Islet precursor cell (in vitro differentiated cells): ENCODE results near the gene PLEKHA7.

ENCODE experiments used
- DNase-seq: peaks from one replicate; pipeline ENCODE4 v3.0.0-alpha.2; 2018

The PLEKHA7 gene

GRCh38 chr11:16801288-16801980 is 212.8 kb downstream of the PLEKHA7 start:
- no peak for DNase-seq

DNA sequence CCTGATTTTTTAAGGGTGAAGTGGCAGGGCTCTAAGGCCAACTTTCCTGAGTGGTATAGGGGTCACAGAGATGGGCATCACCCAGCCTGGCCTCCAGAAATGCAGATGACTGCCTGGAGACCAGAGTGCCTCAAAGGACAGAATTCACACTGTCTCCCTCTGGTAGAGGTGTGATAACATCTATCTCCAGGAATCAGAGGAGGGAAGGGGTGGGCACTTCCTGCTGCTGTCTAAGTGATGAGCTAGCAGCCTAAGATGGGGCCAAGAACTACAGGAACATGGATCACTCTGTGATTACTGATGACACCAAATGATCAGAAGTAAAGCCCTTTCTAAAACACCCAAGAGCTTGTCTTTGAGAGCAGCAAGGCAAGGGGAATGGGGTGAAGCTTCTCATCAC is 213.8 kb downstream of the PLEKHA7 start:
- DNase-seq = no peak

GRCh38 chr11:16799890-16800289 is 214.3 kb downstream of the PLEKHA7 start:
- DNase-seq = no peak

DNA sequence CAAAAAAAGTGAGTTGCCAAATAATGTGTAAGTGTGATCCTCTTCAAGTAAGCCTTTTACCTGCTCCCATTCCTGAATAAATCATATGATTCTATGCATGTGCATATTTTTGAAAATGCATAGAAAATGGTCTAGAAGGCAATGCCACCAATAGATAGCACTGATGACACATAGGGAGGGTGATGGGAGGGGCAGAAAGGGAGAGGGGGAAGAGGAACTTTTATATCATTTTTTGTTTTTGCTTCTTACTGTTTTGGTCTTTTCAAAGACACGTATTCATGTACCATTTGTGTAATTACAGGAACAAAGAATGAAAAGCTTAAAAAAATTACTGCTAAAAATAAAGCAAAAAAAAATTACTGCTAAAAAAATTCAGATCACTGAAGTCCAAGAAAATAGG is 215.0 kb downstream of the PLEKHA7 start:
- DNase-seq = no peak

GRCh38 chr11:16797776-16798175 is 216.4 kb downstream of the PLEKHA7 start:
- DNase-seq = no peak

DNA sequence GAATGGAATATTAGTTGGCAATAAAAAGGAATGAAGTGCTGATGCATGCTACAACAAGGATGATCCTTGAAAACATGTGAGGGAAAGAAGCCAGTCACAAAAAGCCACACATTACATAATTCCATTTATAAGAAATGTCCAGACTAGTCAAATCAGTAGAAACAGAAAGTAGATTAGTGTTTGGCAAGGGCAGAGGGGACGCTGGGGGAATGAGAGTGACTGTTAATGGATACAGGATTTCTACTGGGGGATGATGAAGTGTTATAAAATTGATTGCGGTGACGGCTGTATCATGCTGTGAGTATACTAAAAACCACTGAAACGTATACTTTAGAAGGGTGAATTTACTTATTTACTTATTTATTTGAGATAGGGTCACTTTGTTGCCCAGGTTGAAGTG is 217.9 kb downstream of the PLEKHA7 start:
- no peak for DNase-seq

- no peak for DNase-seq
These were observed 219.1 kb downstream of the PLEKHA7 start for GRCh38 chr11:16795146-16795545.

DNA sequence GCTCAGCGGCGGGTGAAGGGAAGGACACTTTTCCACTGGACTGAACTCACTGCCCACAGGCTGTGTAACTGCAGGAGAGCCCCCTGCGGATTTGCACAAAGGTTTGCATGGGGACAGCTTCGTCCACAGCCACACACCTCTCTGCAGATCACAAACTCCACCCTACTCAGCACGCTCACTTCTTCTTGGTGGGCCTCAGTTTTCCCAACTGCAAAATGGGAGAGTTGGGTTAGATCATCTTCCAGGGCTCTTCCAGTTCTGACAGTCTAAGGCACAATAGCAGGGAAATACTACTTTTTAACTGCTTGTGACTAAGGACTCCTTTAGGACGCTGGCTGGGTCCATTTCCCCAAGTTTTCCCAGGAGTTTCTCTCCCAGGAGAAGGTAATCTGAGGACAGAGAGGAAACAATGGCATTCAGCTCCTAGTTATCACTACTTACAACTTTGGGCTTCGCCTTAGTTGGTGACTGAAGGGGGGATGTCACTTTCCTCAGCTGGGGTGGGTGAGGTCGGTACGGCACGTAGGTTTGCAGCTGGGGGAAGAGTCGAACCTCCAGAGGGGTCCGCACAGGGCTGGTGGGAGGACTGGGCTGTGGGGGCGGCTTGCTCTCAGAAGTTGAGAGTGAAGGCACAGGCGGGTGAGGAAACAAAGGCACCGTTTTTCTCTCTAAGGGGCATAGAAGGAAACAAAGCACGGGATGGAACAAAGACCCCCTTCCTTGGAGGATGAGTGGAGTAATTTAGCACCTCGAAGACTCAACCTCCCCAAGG is 220.0 kb downstream of the PLEKHA7 start:
- DNase-seq = no peak

GRCh38 chr11:16793511-16793910 is 220.7 kb downstream of the PLEKHA7 start:
- no peak for DNase-seq

DNA sequence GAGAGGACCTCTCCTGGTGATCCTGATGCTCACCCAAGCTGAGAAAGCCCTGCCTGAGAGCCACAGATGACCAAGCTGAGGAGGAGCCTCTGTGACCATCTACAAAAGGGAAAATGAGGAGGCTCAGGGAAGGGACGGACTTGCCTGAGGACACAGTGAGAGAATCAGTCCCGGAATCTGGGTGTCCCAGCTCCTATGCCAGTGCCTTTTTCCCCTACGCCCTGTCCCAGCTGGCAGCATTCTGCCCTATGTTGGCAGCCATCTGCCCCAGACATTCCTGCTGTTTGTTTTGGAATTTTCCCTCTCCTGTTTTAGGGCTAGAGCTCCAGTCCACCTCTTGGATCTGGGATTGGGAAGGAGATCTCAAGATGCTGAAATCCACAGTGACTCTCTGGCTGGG is 221.2 kb downstream of the PLEKHA7 start:
- no peak for DNase-seq

DNA sequence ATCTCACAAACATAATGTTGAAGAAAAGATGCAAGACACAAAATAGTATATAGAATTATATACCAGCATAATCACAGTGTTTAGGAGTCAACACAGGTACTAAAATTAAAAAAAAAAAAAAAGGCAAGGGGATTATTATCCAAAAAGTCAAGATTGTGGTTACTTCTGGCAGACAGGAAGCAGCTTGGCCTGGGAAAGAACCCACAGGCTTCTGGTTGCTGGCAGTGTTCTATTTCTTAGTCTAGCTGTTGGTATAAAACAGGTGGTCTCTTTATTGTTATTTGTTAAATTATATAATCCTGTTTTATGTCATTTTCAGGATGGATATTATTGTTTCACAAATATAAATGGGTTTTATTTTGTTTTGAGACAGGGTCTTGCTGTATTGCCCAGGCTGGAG is 221.8 kb downstream of the PLEKHA7 start:
- DNase-seq = no peak

DNA sequence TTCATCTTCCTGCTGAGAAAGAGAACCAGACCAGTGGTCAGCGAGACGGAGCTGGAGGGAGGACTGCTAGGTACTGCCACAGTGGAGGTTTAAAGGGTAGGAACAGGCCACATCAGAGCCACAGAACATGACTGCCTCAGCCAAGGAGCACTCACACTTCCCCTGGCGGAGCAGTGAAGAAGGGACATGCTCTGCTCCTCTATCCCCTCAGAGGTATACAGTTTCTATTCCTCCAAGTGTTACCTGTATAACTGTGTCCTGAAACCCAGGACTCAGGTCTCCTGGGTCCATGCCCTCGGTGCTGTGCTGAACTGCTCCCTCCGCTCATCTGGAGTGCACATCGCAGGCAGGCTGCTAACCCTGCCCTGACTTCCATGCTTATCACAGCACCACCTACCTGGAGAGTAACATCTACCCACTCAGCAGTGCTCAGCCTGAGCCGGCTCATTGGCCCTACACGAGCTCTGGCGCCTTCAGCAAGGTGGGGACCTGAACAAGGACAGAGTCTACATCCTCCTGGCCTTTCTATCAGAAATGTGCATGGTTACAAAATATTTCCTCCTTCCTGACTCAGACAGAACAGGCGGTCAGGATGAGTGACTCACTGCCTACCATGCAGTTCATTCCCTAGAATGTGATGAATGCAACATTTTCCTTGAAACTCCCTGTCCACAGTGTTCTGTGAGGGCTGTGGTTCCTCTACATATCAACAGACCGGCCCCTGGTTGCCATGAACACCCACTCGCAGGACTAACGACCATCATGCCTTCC is 222.8 kb downstream of the PLEKHA7 start:
- DNase-seq = peak; percentile 86

GRCh38 chr11:16790486-16791190 is 223.6 kb downstream of the PLEKHA7 start:
- DNase-seq = no peak

- no peak for DNase-seq
These were observed 224.4 kb downstream of the PLEKHA7 start for GRCh38 chr11:16789560-16790485.

GRCh38 chr11:16789063-16789420 is 225.2 kb downstream of the PLEKHA7 start:
- DNase-seq = no peak

DNA sequence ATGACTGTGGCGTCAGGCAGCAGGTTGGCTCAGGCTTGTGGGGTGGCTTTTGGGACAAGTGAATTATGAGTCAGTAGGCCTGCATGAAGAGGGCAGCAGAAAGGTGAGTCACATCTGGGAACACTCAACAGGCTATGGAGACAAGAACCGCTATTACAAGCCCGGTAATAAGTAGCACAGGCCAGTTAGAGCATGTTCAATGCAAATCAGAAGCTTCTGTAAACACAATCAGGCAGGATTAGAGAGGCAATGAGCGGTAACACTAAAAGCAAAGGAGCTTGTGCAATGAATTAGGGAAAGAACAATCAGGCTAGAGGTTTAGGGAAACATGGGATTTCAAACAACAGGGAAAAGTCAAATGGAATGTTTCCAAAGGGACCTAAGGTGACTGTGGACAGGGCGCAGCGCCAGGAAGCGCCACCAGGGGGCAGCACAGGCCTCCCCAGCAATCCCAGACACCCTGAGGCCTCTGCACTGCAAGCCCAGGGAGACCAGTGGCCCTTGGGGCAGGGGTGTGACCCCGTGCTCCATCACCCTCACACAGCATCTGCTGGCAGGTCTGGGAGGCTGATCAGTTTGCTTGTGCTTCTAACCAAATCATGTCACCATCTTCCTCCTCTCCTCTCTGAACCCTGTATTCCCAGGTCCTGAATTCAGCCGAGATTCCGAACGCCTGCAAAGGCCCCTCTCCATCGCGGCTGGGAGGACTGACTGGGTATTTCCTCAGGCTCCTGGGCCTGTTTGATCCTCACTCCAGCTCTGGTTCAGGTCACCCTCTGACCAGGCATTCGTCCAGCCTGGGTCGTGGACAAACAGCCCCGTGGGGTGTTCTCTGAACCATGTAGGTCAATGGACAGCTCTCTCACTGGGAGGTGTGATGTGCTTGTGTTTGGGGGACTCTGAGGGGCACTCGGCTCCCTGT is 225.8 kb downstream of the PLEKHA7 start:
- peak; percentile 89 for DNase-seq

GRCh38 chr11:16787035-16787742 is 227.0 kb downstream of the PLEKHA7 start:
- DNase-seq = no peak

DNA sequence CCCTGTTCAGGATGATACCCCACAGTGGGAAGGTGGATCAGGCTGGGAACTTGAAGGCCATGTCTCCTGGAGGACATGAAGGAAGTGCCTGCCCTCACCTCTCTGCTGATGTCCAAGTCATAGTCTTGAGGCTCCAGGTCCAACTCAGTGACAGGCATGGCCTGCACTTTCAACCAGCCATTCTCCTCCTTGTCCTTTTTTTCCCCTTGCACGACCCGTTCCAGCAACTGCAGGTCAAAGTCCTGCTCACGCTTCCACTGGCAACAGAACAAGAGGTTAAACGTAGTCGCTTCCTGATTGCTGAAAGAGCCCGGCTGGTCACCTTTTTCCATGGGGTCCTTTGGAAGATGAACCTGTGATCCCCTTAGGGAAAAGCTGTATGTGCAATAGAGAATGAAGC is 228.1 kb downstream of the PLEKHA7 start:
- DNase-seq = no peak

- DNase-seq = peak; percentile 79
These were observed 228.6 kb downstream of the PLEKHA7 start for GRCh38 chr11:16785520-16786128.

DNA sequence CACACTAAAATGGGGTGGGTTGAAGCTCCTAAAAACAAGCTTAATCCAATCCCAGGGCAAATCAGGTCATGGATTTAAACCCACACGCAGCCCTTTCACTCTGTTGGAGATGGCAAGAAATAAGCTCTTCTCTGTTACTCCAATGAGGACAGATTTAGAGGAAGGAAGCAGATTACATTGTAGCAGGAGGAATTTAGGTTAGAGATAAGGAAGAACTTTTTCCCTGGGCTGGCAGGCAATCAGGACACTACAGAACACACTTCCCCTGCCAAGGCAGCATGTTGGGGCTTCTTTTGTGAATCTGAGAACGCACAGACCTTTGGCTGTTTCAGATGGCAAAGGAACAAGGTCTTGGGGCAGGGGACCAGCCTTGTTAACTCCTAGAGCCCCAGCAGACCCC is 229.5 kb downstream of the PLEKHA7 start:
- DNase-seq = no peak
